Upper lobe of left lung (tissue), 6 donors: Measurements from ENCODE around the gene NEDD8. TPM values are rescaled to one million over a fixed set of nuclear protein-coding genes. Genes with fewer than 3 reads are reported as not detected.

ENCODE experiments used
- ATAC-seq, 2 donors: fragments of 200-7000 bp; cut with Tn5 transposase; one replicate each; pipeline ENCODE4 v1.9.1; 2022; ENCODE audit warnings: mild to moderate bottlenecking in 2 of 2, moderate library complexity in 2 of 2; ENCODE audit not compliant: low FRiP score in 2 of 2
- DNase-seq, 2 donors: peaks; one replicate each; pipeline ENCODE4 v3.0.0-alpha.2; 2019 to 2020
- H3K27ac ChIP-seq, 4 donors: fragments of 200-600 bp; sonication (generic); one replicate each; pipeline ENCODE4 v1.5.1; 2016 to 2019
- H3K27me3 ChIP-seq, 4 donors: fragments of 200-600 bp; sonication (generic); one replicate each; pipeline ENCODE4 v1.5.1; 2017 to 2019
- H3K36me3 ChIP-seq, 4 donors: fragments of 200-600 bp; sonication (generic); one replicate each; pipeline ENCODE4 v1.5.1; 2016 to 2019
- H3K4me1 ChIP-seq, 4 donors: fragments of 200-600 bp; sonication (generic); one replicate each; pipeline ENCODE4 v1.5.1; 2018 to 2019
- H3K4me3 ChIP-seq, 4 donors: fragments of 200-600 bp; sonication (generic); one replicate each; pipeline ENCODE4 v1.5.1; 2017 to 2019; ENCODE audit warnings: mild to moderate bottlenecking in 2 of 4, moderate library complexity in 1 of 4
- H3K9me3 ChIP-seq, 4 donors: fragments of 200-600 bp; sonication (generic); one replicate each; pipeline ENCODE4 v1.5.1; 2018 to 2019
- CTCF ChIP-seq, 6 experiments: fragments of 450-650 bp in 4 of 6; fragments of 200-600 bp in 2 of 6; sonication (generic) in 2 of 6; IDR thresholded peaks; one replicate each; pipeline ENCODE4 v1.5.1; 2016 to 2019; ENCODE audit warnings: antibody characterized with exemption in 6 of 6
- EP300 ChIP-seq, 4 donors: sonication (generic); formaldehyde crosslinking; IDR thresholded peaks; one replicate each; pipeline ENCODE4 v1.5.1; 2017; ENCODE audit warnings: antibody characterized with exemption in 4 of 4, control low read depth in 2 of 4
- POLR2A ChIP-seq, 4 donors: fragments of 450-650 bp; IDR thresholded peaks; one replicate each; pipeline ENCODE4 v1.5.1; 2016 to 2017; ENCODE audit warnings: antibody characterized with exemption in 4 of 4, mild to moderate bottlenecking in 2 of 4
- POLR2AphosphoS5 ChIP-seq, 2 donors: sonication (generic); formaldehyde crosslinking; IDR thresholded peaks; one replicate each; pipeline ENCODE4 v1.5.1; 2017; ENCODE audit warnings: antibody characterized with exemption in 2 of 2
- WGBS, 2 donors: methylation state at CpG; one replicate each; pipeline ENCODE4 v1.1.5; 2017 to 2018; 5-methylcytosine and 5-hydroxymethylcytosine counted together
- total RNA-seq, 6 donors: library from RNA; depleted of rRNA in 4 of 6; stranded (reverse); fragments of >200 nt in 4 of 6; gene quantifications; one replicate each; pipeline versions ENCODE4 v1.1.0 to v1.2.1, GENCODE V29; 2016 to 2021
- donor health status: DM: no; HTN: no; CAD: no; lungs with moderate emphysema.
- donor health status: DM: no; HTN: yes; CAD: no; lungs with severe emphysema.

The NEDD8 gene
- total RNA-seq, 6 donors from 2014 or later, result 39.8 to 144 (median 121) TPM

- Histone ChIP-seq H3K4me3 (no peak overlapping the region), H3K27me3 (no peaks in the 10 kb centered on the region), H3K36me3 (peaks cover 0 to 19% (median 9%) of the 10 kb centered on the region in 4 donors), H3K27ac (no peak overlapping the region), H3K9me3 (no peaks in the 10 kb centered on the region), H3K4me1 (peaks cover 0 to 19% (median 13%) of the 10 kb centered on the region in 4 donors)
- DNase-seq, result no peak
- no peak for TF ChIP-seq POLR2AphosphoS5 (IDR thresholded peaks at IDR 0.05)
- no peak for TF ChIP-seq EP300 (IDR thresholded peaks at IDR 0.05)
- TF ChIP-seq CTCF (IDR thresholded peaks at IDR 0.05), result no peak
- no peak for TF ChIP-seq POLR2A (IDR thresholded peaks at IDR 0.05)
- WGBS, 2 donors, result 90 to 93% methylated on average over 10 to 12 of the region's 12 CpGs
- no peak for ATAC-seq
Measured at GRCh38 chr14:24255931-24256711, 24.0 kb upstream of the NEDD8 start.

- DNase-seq, result no peak
- WGBS, 2 donors, result 91% methylated on average over 8 of the region's 8 CpGs
- Histone ChIP-seq H3K4me1 (peaks cover 0 to 19% (median 13%) of the 10 kb centered on the region in 4 donors), H3K9me3 (no peaks in the 10 kb centered on the region), H3K27me3 (no peaks in the 10 kb centered on the region), H3K4me3 (no peak overlapping the region), H3K36me3 (peaks cover 0 to 19% (median 9%) of the 10 kb centered on the region in 4 donors), H3K27ac (no peak overlapping the region)
- TF ChIP-seq POLR2A (IDR thresholded peaks at IDR 0.05) (no peak), EP300 (IDR thresholded peaks at IDR 0.05) (no peak), POLR2AphosphoS5 (IDR thresholded peaks at IDR 0.05) (no peak)
- ATAC-seq, result no peak
Measured at GRCh38 chr14:24255438-24255837, 23.3 kb upstream of the NEDD8 start.

- TF ChIP-seq POLR2A (IDR thresholded peaks at IDR 0.05), result no peak
- TF ChIP-seq EP300 (IDR thresholded peaks at IDR 0.05), result no peak
- no peak for TF ChIP-seq POLR2AphosphoS5 (IDR thresholded peaks at IDR 0.05)
- no peak for TF ChIP-seq CTCF (IDR thresholded peaks at IDR 0.05)
- no peak for ATAC-seq
- H3K9me3 ChIP-seq, result no peaks in the 10 kb centered on the region
- no peak for DNase-seq
- H3K36me3 ChIP-seq, result peaks cover 0 to 19% (median 9%) of the 10 kb centered on the region in 4 donors
- H3K27me3 ChIP-seq, result no peaks in the 10 kb centered on the region
- 94% methylated on average over 13 to 19 of the region's 19 CpGs for WGBS, 2 donors
- H3K27ac ChIP-seq, result no peak overlapping the region
- H3K4me3 ChIP-seq, result no peak overlapping the region
- peaks cover 0 to 19% (median 12%) of the 10 kb centered on the region in 4 donors for H3K4me1 ChIP-seq
Measured at GRCh38 chr14:24254630-24255392, 22.6 kb upstream of the NEDD8 start.

- Histone ChIP-seq H3K4me3 (no peak overlapping the region), H3K4me1 (peaks cover 0 to 10% (median 5%) of the 10 kb centered on the region in 4 donors), H3K36me3 (peaks cover 0 to 19% (median 9%) of the 10 kb centered on the region in 4 donors), H3K9me3 (no peaks in the 10 kb centered on the region), H3K27ac (no peak overlapping the region), H3K27me3 (no peaks in the 10 kb centered on the region)
- DNase-seq, result no peak
- TF ChIP-seq EP300 (IDR thresholded peaks at IDR 0.05) (no peak), POLR2AphosphoS5 (IDR thresholded peaks at IDR 0.05) (no peak), POLR2A (IDR thresholded peaks at IDR 0.05) (no peak), CTCF (IDR thresholded peaks at IDR 0.05) (no peak)
- ATAC-seq, result no peak
- 81 to 91% methylated on average over 6 to 7 of the region's 7 CpGs for WGBS, 2 donors
Measured at GRCh38 chr14:24253936-24254335, 21.8 kb upstream of the NEDD8 start.
